GM18951 (cell line): Measurements from ENCODE around the gene AK5.
"Not testable (repeated sequence)": the region's sequence is repeated elsewhere in the genome, so short reads cannot be mapped to it uniquely, and the experiment has no call there.

ENCODE experiments used
- POLR2A ChIP-seq: IDR thresholded peaks from 4 replicates; pipeline ENCODE4 v1.6.1; 2011; ENCODE audit warnings: mild to moderate bottlenecking; ENCODE audit not compliant: insufficient read length, insufficient read depth; ENCODE audit errors: extremely low read depth
- in situ Hi-C: fragments of 300-500 bp; cut with MboI; formaldehyde crosslinking; loops from one replicate; pipeline ENCODE4 v1.12.0; 2022; ENCODE audit warnings: low sequenced_read_pairs, mixed read lengths, inconsistent platforms; ENCODE audit not compliant: unreplicated experiment

Gene AK5

DNA sequence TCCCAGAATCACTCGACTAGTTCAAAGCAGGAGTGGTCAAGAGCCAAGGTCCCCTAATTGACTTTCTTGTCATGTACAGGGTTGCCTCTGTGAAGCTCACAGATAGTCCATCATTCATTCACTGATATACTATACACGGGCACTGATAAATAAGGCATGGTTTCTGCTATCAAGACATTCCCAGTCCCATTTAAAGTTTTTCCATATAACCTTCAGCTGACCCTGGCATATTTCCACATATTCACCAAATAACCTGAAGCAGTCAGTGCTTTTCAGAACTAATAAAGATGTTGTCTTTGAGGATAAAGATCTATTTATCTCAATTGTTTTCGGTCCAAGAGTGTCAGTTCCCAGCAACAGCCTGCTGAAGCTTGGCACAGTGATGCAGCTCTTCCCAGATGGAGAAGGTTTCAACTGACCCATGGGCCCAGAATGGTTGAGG is 227.3 kb downstream of the AK5 start:
- in situ Hi-C loops = no loop called here
- TF ChIP-seq POLR2A = no peak

DNA sequence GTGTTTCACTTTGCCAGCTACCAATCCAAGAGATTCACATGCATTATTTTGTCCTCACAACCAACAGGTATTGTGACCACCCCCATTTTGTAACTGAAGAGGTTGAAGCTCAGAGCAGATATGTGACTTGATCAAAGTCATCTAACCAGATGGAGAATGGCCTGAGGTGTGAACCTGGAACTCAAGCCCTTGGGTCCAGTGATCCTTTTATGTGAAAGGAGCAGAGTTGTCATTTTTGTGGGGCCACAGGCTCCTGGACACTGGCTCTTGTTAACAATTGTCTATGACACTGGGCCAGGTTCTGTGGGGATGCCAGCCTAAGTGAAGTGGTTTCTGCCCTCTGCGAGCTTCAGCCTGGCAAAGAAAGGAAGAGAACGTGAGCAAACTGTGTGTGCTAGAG is 228.1 kb downstream of the AK5 start:
- TF ChIP-seq POLR2A = no peak
- in situ Hi-C loops = no loop called here

DNA sequence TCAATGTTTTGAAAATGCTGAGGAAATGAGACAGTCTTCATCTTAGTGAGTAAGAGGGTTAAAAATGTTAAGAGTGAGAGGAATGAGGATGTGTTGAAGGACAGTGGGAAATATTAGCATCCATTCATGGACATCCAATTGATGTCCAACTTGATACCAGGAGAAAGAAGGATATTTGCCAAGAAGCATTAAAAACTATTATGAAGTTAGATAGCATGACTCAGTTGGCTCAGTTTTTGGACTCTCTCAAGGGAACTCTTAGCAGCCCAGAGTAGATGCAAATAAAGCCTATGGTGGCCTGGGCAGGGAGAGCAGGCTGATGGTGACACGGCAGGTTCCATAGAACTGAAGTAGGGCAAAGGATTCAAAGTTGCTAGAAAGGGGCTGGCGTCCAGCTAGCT is 229.6 kb downstream of the AK5 start:
- in situ Hi-C loops = no loop called here
- no peak for TF ChIP-seq POLR2A

DNA sequence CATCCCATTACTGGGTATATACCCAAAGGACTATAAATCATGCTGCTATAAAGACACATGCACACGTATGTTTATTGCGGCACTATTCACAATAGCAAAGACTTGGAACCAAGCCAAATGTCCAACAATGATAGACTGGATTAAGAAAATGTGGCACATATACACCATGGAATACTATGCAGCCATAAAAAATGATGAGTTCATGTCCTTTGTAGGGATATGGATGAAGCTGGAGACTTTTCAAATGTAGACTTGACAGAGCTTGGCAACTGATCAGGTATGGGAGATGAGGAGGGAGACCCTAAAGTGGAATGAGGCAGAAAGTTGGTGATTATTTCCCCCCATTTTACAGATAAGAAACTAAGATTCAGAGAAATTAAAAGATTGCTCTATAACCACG is 230.8 kb downstream of the AK5 start:
- in situ Hi-C loops = not testable (repeated sequence)

DNA sequence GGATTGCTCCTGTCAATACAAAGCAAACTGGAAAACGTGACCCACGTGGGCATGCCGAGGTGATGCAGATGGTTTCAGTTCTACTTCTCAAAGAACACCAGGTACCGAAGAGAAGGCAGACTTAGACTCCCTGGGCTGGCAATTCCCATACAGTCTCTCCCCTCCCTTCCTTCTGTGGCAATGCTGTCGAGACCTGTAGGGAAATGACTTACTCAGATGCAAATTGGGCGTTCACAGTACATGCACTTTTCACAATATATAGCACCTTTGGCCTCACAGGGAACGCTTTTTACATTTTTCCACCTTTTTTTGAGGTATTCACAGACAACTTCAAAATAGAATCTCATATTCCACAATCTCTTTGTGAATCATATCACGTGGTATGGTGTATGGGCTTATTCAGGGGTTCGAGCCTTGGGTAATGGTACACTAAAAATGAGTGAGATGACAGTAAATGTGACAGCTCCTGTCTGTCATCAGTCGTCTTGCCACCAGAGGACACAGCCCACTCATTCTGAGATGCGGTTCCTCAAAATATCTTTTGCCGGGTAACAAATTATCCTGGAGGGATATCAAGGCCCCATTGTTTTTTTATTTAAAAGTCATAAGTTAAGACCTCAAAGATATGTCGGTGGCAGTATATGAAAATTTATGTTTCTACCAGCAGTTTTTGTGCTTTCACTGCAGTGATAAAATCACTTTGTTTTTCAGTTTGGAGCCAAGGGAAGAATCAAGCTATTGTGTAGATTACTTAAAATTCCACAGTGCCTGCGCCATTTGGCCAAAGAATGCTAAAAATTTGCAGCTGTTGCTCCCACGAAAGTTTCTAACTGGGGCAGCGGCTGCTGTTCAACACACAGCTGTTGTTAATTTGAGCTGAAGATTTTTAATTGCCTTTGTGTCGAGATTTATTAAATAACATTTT is 232.3 kb downstream of the AK5 start:
- TF ChIP-seq POLR2A = no peak
- in situ Hi-C loops = no loop called here

DNA sequence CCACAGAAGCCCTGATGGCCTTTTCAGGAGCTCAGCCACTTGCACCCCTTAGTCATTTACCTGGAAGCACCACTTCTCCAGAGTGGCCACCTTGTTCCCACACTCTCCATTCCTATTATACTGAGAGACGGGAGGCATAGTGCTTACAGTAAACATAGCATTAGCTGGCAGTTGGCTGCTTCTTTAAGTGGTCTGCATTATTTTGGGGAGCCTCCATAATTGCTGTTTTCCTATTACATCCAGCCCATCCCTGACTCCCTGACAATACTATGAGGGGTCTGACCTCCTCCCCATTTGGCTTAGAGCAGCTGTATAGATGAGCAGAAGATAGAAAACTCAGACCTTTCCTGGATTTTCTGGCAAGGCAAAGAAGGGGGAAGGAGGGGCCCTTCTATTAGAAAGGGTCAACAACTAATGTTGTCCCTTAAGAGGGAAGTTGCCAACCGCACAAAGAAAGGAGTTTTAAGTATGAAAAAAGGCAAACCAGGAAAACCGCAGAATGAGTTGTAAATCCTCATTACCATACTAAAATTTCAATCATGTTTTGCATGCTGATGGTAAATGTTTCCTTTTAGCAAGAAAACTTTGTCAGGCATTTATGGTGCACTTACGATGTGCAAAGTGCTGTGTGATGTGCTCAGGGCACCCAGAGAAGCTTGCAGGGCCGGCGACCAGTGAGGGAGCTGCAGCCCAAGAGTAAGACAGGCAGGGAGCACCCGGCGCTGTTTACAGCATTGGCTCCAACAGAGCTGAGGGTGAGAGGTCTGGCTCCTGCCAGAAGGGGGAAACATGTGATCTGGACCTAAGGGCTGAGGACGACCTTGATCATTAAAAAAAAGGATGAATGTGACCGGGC is 233.3 kb downstream of the AK5 start:
- TF ChIP-seq POLR2A = no peak
- in situ Hi-C loops = no loop called here

DNA sequence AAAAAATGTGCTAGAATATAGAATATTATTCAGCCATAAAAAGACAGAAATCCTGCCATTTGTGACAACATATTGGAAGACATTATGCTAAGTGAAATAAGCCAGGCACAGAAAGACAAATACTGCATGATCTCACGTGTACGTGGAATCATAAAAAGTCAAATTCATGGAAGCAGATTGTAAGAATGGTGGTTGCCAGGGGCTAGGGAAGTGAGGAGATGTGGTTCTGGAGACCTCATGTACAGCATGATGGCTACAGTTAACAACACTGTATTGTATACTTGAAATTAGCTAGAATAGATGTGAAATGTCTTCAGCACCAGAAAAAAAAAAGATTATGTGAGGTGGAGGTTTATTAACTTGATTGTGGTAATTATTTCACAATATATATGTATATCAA is 234.3 kb downstream of the AK5 start:
- no peak for TF ChIP-seq POLR2A
- in situ Hi-C loops = no loop called here

DNA sequence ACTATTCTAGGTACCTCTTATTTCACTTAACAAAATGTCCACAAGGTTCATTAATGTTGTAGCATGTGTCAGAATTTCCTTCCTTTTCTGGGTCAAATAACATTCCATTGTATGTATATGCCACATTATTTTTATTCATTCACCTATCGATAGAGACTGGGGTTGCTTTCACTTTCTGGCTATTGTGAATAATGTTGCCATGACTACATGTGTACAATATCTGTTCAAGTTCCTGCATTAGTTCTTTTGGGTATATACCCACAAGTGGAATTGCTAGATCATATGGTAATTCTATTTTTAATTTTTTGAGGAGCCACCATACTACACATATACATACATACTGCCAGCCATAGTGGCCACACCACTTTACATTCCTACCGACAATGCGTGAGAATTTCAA is 242.2 kb downstream of the AK5 start:
- TF ChIP-seq POLR2A = no peak
- in situ Hi-C loops = no loop called here

DNA sequence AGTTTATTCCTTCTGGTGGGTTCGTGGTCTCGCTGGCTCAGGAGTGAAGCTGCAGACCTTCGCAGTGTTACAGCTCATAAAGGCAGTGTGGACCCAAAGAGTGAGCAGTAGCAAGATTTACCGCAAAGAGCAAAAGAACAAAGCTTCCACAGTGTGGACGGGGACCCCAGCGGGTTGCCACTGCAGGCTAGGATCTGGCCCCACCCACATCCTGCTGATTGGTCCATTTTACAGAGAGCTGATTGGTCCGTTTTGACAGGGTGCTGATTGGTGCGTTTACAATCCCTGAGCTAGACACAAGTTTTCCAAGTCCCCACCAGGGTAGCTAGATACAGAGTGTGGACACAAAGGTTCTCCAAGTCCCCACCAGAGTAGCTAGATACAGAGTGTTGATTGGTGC is 249.3 kb downstream of the AK5 start:
- in situ Hi-C loops = loop anchor here (25.0 kb wide), 1 partner anchor 369 kb away; no protein-coding TSS in a partner anchor

DNA sequence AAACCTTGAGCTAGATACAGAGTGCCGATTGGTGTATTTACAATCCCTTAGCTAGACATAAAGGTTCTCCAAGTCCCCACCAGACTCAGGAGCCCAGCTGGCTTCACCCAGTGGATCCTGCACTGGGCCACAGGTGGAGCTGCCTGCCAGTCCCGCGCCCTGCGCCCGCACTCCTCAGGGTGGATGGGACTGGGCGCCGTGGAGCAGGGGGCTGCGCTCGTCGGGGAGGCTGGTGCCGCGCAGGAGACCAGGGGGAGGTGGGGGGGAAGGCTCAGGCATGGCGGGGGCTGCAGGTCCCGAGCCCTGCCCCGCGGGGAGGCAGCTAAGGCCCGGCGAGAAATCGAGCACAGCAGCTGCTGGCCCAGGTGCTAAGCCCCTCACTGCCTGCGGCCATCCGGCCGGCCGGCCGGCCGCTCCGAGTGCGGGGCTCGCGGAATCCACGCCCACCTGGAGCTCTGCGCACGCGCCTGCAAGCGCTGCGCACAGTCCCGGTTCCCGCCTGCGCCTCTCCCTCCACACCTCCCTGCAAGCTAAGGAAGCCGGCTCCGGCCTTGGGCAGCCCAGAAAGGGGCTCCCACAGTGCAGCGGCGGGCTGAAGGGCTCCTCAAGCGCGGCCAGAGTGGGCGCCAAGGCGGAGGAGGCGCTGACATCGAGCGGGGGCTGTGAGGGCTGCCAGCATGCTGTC is 249.9 kb downstream of the AK5 start:
- in situ Hi-C loops = loop anchor here (25.0 kb wide), 1 partner anchor 369 kb away; no protein-coding TSS in a partner anchor

DNA sequence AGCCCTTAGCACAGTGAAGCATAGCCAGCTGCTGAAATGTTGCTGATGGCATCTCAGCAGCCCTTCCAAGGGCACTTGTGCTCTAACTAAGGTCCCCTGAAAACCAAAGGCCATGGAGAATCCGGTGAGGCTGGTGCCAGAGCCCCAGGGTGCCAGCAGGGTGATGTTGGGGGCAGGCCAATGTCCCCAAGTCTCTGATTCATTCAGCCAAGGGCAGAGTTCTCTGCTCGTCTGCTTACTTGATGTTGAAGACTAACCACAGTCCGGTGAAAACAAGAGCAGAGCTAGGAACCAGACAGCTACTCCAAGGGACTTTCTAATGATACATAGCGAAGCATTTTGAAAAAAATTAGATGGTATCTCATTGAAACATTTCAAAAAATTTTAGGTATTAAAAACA is 250.8 kb downstream of the AK5 start:
- in situ Hi-C loops = loop anchor here (25.0 kb wide), 1 partner anchor 370 kb away; no protein-coding TSS in a partner anchor
- no peak for TF ChIP-seq POLR2A

DNA sequence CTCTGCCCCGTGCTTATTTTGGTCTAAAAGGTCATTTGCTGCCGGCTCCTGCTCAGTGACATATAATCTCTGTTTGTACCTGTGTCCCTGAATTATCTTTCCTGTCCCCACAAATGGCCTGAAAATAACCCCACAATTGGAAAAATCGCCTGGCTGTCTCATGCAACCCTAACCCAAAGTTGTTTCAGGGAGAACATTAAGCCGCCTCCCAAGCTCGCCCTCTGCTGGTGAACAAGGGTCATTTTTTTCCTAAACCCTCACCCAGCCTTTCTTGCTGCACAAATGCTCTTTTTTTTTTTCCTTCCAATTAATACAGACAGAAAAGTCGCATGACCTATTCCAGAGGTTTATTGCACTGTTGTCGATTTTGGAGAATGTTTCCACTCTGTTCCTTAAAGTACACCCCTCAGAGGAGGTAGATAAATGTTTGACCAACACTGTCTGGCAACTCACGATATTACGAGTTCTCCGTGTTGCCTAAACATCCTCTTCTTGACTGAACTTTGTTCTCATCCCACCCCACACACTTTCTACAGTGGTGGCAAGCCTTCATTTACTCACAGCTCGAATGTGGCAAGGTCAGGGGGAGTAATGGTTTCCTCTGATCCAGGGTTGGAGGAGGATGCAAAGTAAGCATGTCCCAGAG is 252.0 kb downstream of the AK5 start:
- in situ Hi-C loops = loop anchor here (25.0 kb wide), 1 partner anchor 371 kb away; no protein-coding TSS in a partner anchor
- TF ChIP-seq POLR2A = no peak

DNA sequence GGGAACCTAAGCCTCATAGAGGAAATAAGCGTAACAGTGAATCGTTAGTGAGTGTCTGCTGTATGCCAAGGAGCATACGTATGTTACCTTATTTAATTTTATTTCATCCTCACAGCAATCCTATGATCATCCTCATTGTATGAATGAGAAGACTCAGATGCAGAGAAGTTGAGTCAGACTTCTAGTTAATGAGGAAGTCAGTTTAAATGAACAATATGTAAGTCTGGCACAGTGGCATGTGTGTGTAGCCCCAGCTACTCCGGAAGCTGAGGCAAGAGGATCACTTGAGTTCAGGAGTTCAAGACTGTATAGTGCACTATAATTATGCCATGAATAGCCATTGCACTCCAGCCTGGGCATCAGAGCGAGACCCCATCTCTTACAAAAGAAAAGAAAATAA is 252.6 kb downstream of the AK5 start:
- in situ Hi-C loops = loop anchor here (25.0 kb wide), 1 partner anchor 372 kb away; no protein-coding TSS in a partner anchor

More for the DNA sequence above, 252.6 kb downstream of the AK5 start:
- TF ChIP-seq POLR2A = no peak
